SK-N-SH (cell line): Measurements from ENCODE around the gene ARID3A.

Source experiments
- CHD2 ChIP-seq: fragments of 150-350 bp; IDR thresholded peaks from 2 replicates; pipeline ENCODE4 v1.6.1; 2018; ENCODE audit warnings: low read length; ENCODE audit not compliant: partially characterized antibody
- FOXM1 ChIP-seq: IDR thresholded peaks from 2 replicates; pipeline ENCODE4 v1.4.0; 2012; ENCODE audit warnings: low read depth, mild to moderate bottlenecking
- GATA2 ChIP-seq: sonication (generic); formaldehyde crosslinking; IDR thresholded peaks from 2 replicates; pipeline ENCODE4 v1.5.0; 2020; ENCODE audit warnings: mild to moderate bottlenecking, missing genetic modification reagents
- MXI1 ChIP-seq: IDR thresholded peaks from 2 replicates; pipeline ENCODE4 v1.6.1; 2012; ENCODE audit warnings: mild to moderate bottlenecking, low read depth, low read length, improper control_type of control experiment
- RAD21 ChIP-seq: IDR thresholded peaks from 2 replicates; pipeline ENCODE4 v1.6.1; 2012; ENCODE audit warnings: mild to moderate bottlenecking, low read length
- REST ChIP-seq: IDR thresholded peaks from 2 replicates; pipeline ENCODE4 v1.6.1; 2012; ENCODE audit warnings: mild to moderate bottlenecking, low read depth, low read length, moderate library complexity
- TF ChIP-seq, protein P1 (sequence below): fragments of 200-600 bp; sonication (generic); IDR thresholded peaks from 2 replicates; pipeline ENCODE4 v1.6.1; 2017; ENCODE audit warnings: antibody characterized with exemption, mild to moderate bottlenecking, moderate library complexity

DNA sequence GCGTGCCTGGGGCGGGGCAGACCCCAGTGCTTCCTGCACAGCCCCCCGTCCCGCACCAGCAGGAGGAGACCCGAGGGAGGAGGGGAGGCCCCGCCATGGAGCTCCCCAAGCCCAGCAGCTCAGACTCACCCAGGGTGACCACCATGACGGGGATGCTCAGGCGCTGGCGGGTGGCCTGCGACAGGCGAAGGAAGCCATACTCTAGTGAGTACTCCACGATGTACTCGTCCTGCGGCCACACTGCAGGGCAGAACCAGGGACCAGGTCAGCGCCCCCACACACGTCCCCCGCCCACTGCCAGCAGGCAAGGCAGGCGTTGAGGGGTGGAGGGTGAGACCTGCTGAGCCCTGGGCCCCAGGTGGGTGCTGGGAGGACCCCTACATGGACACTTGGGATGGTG lies 86.5 kb downstream of the ARID3A start:
- TF ChIP-seq MXI1 (no peak), FOXM1 (no peak), REST (no peak), RAD21 (no peak), GATA2 (no peak), CHD2 (no peak)
- TF ChIP-seq, protein P1, sequence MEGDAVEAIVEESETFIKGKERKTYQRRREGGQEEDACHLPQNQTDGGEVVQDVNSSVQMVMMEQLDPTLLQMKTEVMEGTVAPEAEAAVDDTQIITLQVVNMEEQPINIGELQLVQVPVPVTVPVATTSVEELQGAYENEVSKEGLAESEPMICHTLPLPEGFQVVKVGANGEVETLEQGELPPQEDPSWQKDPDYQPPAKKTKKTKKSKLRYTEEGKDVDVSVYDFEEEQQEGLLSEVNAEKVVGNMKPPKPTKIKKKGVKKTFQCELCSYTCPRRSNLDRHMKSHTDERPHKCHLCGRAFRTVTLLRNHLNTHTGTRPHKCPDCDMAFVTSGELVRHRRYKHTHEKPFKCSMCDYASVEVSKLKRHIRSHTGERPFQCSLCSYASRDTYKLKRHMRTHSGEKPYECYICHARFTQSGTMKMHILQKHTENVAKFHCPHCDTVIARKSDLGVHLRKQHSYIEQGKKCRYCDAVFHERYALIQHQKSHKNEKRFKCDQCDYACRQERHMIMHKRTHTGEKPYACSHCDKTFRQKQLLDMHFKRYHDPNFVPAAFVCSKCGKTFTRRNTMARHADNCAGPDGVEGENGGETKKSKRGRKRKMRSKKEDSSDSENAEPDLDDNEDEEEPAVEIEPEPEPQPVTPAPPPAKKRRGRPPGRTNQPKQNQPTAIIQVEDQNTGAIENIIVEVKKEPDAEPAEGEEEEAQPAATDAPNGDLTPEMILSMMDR, result no peak
